Activated CD4-positive, alpha-beta T cell treated with anti-CD3 and anti-CD28 coated beads for 36 hours (primary cell): ENCODE results near the gene GAA. TPM values are rescaled to one million over a fixed set of nuclear protein-coding genes. Genes with fewer than 3 reads are reported as not detected.

Experiments used
- ATAC-seq: fragments of 200-7000 bp; cut with Tn5 transposase; one replicate; pipeline ENCODE4 v1.10.0; 2021; ENCODE audit warnings: mild to moderate bottlenecking, moderate library complexity
- CTCF ChIA-PET: fragments of 350-600 bp; sonication (Branson Sonifier 250); formaldehyde crosslinking; loops from one replicate; lab custom pipeline; 2021; ENCODE audit warnings: antibody characterized with exemption; lab: Charles Lee
- POLR2A ChIA-PET: fragments of 350-600 bp; sonication (Branson Sonifier 250); formaldehyde crosslinking; loops from one replicate; lab custom pipeline; 2021; ENCODE audit warnings: antibody characterized with exemption, inconsistent platforms; lab: Charles Lee
- DNase-seq: peaks from one replicate; pipeline ENCODE4 v3.0.0-alpha.2; 2020
- H3K27ac Mint-ChIP-seq: one replicate; pipeline ENCODE4 v1.8.0; 2021; ENCODE audit warnings: mixed read lengths
- H3K27me3 Mint-ChIP-seq: one replicate; pipeline ENCODE4 v1.8.0; 2021; ENCODE audit warnings: mixed read lengths
- H3K36me3 Mint-ChIP-seq: one replicate; pipeline ENCODE4 v1.8.0; 2021; ENCODE audit warnings: low read depth, mixed read lengths
- H3K4me1 Mint-ChIP-seq: one replicate; pipeline ENCODE4 v1.8.0; 2021; ENCODE audit warnings: mixed read lengths
- H3K4me3 Mint-ChIP-seq: one replicate; pipeline ENCODE4 v1.8.0; 2021; ENCODE audit warnings: mild to moderate bottlenecking, moderate library complexity, mixed read lengths
- H3K9me3 Mint-ChIP-seq: one replicate; pipeline ENCODE4 v1.8.0; 2021; ENCODE audit warnings: low read depth, mixed read lengths
- intact Hi-C, 2 experiments: fragments of 100-400 bp; cut with DNase I in 1 of 2; cut with micrococcal nuclease in 1 of 2; formaldehyde crosslinking; loops; one replicate each; pipeline versions ENCODE4 v1.14.2 to v1.15.1; 2022 to 2024; cut with DNase I, micrococcal nuclease
- total RNA-seq, 2 experiments: library from RNA; stranded (reverse); gene quantifications; one replicate each; pipeline ENCODE4 v1.2.3, GENCODE V29; 2021

Gene GAA
- total RNA-seq, 2 experiments from 2014 or later: 28.4 to 32.8 TPM

GRCh38 chr17:80119839-80120238, 18.5 kb downstream of the GAA start:
- H3K27me3 Mint-ChIP-seq: no peaks in the 10 kb centered on the region
- H3K27ac Mint-ChIP-seq: no peak overlapping the region
- intact Hi-C loops: no loop called here
- H3K4me3 Mint-ChIP-seq: no peak overlapping the region
- POLR2A ChIA-PET: no interaction called here
- CTCF ChIA-PET: interaction anchor here (0.6 kb wide), 1 partner anchor 455 kb away, joined by 3 read pairs; no protein-coding TSS in a partner anchor
- H3K4me1 Mint-ChIP-seq: no peaks in the 10 kb centered on the region
- no peaks in the 10 kb centered on the region for H3K36me3 Mint-ChIP-seq
- DNase-seq (no peak), ATAC-seq (no peak)
- H3K9me3 Mint-ChIP-seq: peaks cover 2% of the 10 kb centered on the region

- no peak for ATAC-seq
- no peak for DNase-seq
- H3K27ac Mint-ChIP-seq: no peak overlapping the region
- no peak overlapping the region for H3K4me3 Mint-ChIP-seq
- H3K36me3 Mint-ChIP-seq: no peaks in the 10 kb centered on the region
- ChIA-PET CTCF (no interaction called here), POLR2A (no interaction called here)
- no peaks in the 10 kb centered on the region for H3K27me3 Mint-ChIP-seq
- no peaks in the 10 kb centered on the region for H3K4me1 Mint-ChIP-seq
- H3K9me3 Mint-ChIP-seq: no peaks in the 10 kb centered on the region
- intact Hi-C loops: no loop called here
Observed at GRCh38 chr17:80122026-80122575, 20.7 kb downstream of the GAA start.

GRCh38 chr17:80122926-80123505, 21.6 kb downstream of the GAA start:
- Mint-ChIP-seq H3K4me1 (no peaks in the 10 kb centered on the region), H3K27ac (no peak overlapping the region), H3K9me3 (no peaks in the 10 kb centered on the region), H3K27me3 (peaks cover 5% of the 10 kb centered on the region), H3K4me3 (no peak overlapping the region), H3K36me3 (no peaks in the 10 kb centered on the region)
- POLR2A ChIA-PET: no interaction called here
- no peak for ATAC-seq
- no peak for DNase-seq
- CTCF ChIA-PET: no interaction called here
- intact Hi-C loops: no loop called here

GRCh38 chr17:80123791-80124190, 22.4 kb downstream of the GAA start:
- CTCF ChIA-PET: interaction anchor here (0.6 to 1.0 kb wide), 2 partner anchors 9 to 22 kb away, joined by 3 read pairs; partner anchors contain the start of gene GAA
- Mint-ChIP-seq H3K4me1 (no peaks in the 10 kb centered on the region), H3K4me3 (no peak overlapping the region), H3K36me3 (no peaks in the 10 kb centered on the region), H3K27ac (no peak overlapping the region), H3K27me3 (peaks cover 8% of the 10 kb centered on the region), H3K9me3 (no peaks in the 10 kb centered on the region)
- POLR2A ChIA-PET: no interaction called here
- no peak for ATAC-seq
- DNase-seq: no peak
- intact Hi-C loops: no loop called here

- intact Hi-C loops: no loop called here
- H3K36me3 Mint-ChIP-seq: no peaks in the 10 kb centered on the region
- peaks cover 10% of the 10 kb centered on the region for H3K27me3 Mint-ChIP-seq
- no peak overlapping the region for H3K4me3 Mint-ChIP-seq
- H3K27ac Mint-ChIP-seq: no peak overlapping the region
- ATAC-seq: no peak
- ChIA-PET CTCF (interaction anchor here (0.6 to 1.0 kb wide), 5 partner anchors 9 to 36 kb away, joined by 3 read pairs; partner anchors contain the start of gene GAA), POLR2A (interaction anchor here (0.6 kb wide), 1 partner anchor 9 kb away, joined by 3 read pairs; no protein-coding TSS in a partner anchor)
- H3K4me1 Mint-ChIP-seq: no peaks in the 10 kb centered on the region
- H3K9me3 Mint-ChIP-seq: no peaks in the 10 kb centered on the region
- DNase-seq: no peak
Observed at GRCh38 chr17:80124351-80124981, 23.1 kb downstream of the GAA start.

- no peaks in the 10 kb centered on the region for H3K36me3 Mint-ChIP-seq
- ATAC-seq: no peak
- intact Hi-C loops: no loop called here
- H3K27ac Mint-ChIP-seq: no peak overlapping the region
- DNase-seq: no peak
- ChIA-PET POLR2A (no interaction called here), CTCF (interaction anchor here (1.1 kb wide), 1 partner anchor 24 kb away, joined by 3 read pairs; the partner anchor contains the start of gene GAA)
- H3K4me1 Mint-ChIP-seq: no peaks in the 10 kb centered on the region
- peaks cover 10% of the 10 kb centered on the region for H3K27me3 Mint-ChIP-seq
- no peaks in the 10 kb centered on the region for H3K9me3 Mint-ChIP-seq
- no peak overlapping the region for H3K4me3 Mint-ChIP-seq
Observed at GRCh38 chr17:80125656-80126448, 24.5 kb downstream of the GAA start.

GRCh38 chr17:80126449-80126715, 25.0 kb downstream of the GAA start:
- DNase-seq (no peak), ATAC-seq (no peak)
- Mint-ChIP-seq H3K9me3 (no peaks in the 10 kb centered on the region), H3K4me3 (no peak overlapping the region), H3K27me3 (peaks cover 10% of the 10 kb centered on the region), H3K27ac (no peak overlapping the region), H3K36me3 (no peaks in the 10 kb centered on the region), H3K4me1 (no peaks in the 10 kb centered on the region)
- ChIA-PET CTCF (interaction anchor here (1.1 kb wide), 1 partner anchor 25 kb away, joined by 3 read pairs; the partner anchor contains the start of gene GAA), POLR2A (no interaction called here)
- intact Hi-C loops: no loop called here

GRCh38 chr17:80129006-80129565, 27.7 kb downstream of the GAA start:
- H3K4me1 Mint-ChIP-seq: no peaks in the 10 kb centered on the region
- H3K9me3 Mint-ChIP-seq: no peaks in the 10 kb centered on the region
- ATAC-seq (no peak), DNase-seq (no peak)
- CTCF ChIA-PET: interaction anchor here (1.0 kb wide), 1 partner anchor 28 kb away, joined by 3 read pairs; the partner anchor contains the start of gene GAA
- H3K27me3 Mint-ChIP-seq: peaks cover 10% of the 10 kb centered on the region
- H3K27ac Mint-ChIP-seq: no peak overlapping the region
- POLR2A ChIA-PET: no interaction called here
- peaks cover 13% of the 10 kb centered on the region for H3K36me3 Mint-ChIP-seq
- intact Hi-C loops: no loop called here
- H3K4me3 Mint-ChIP-seq: no peak overlapping the region

- no peak for DNase-seq
- no peaks in the 10 kb centered on the region for H3K9me3 Mint-ChIP-seq
- ChIA-PET CTCF (interaction anchor here (0.6 kb wide), 1 partner anchor 128 kb away, joined by 3 read pairs; no protein-coding TSS in a partner anchor), POLR2A (no interaction called here)
- H3K27me3 Mint-ChIP-seq: peaks cover 10% of the 10 kb centered on the region
- no peak overlapping the region for H3K4me3 Mint-ChIP-seq
- peaks cover 27% of the 10 kb centered on the region for H3K36me3 Mint-ChIP-seq
- no peak overlapping the region for H3K27ac Mint-ChIP-seq
- no peak for ATAC-seq
- no peaks in the 10 kb centered on the region for H3K4me1 Mint-ChIP-seq
- intact Hi-C loops: no loop called here
Observed at GRCh38 chr17:80130992-80131391, 29.6 kb downstream of the GAA start.

- no peak for DNase-seq
- intact Hi-C loops: no loop called here
- Mint-ChIP-seq H3K9me3 (no peaks in the 10 kb centered on the region), H3K36me3 (peaks cover 44% of the 10 kb centered on the region), H3K27me3 (peaks cover 4% of the 10 kb centered on the region), H3K27ac (no peak overlapping the region), H3K4me1 (no peaks in the 10 kb centered on the region), H3K4me3 (no peak overlapping the region)
- peak; percentile 9 for ATAC-seq
- ChIA-PET CTCF (interaction anchor here (0.5 to 1.1 kb wide), 3 partner anchors 125 to 412 kb away, joined by 3 to 4 read pairs (median 3); partner anchors contain the start of gene RPTOR), POLR2A (interaction anchor here (0.6 to 2.1 kb wide), 3 partner anchors 8 to 13 kb away, joined by 3 to 12 read pairs (median 3); no protein-coding TSS in a partner anchor)
Observed at GRCh38 chr17:80132906-80133625, 31.7 kb downstream of the GAA start.
